Pancreas (tissue), 10 donors: ENCODE results near the gene RBM3. TPM values are rescaled to one million over a fixed set of nuclear protein-coding genes. Genes with fewer than 3 reads are reported as not detected.

Experiments used
- ATAC-seq, 4 donors: fragments of 200-7000 bp; cut with Tn5 transposase; one replicate each; pipeline versions ENCODE4 v1.8.0 to v1.9.1; 2020; ENCODE audit warnings: mild to moderate bottlenecking in 4 of 4, moderate library complexity in 4 of 4
- DNase-seq, 6 donors: peaks; one replicate each; pipeline ENCODE4 v3.0.0-alpha.2; 2020
- FAIRE-seq: peaks from 2 replicates; lab custom pipeline; 2012; peaks lifted over from hg19 to GRCh38; lab: Jason Lieb, UNC
- H3K27ac ChIP-seq, 4 donors: fragments of 200-600 bp; sonication (generic); 1 replicate in 3 of 4; 2 replicates in 1 of 4; pipeline versions ENCODE4 v1.5.0 to v1.8.0; 2020
- H3K27me3 ChIP-seq, 4 donors: fragments of 200-600 bp; one replicate each; pipeline ENCODE4 v1.8.0; 2021
- H3K36me3 ChIP-seq, 3 donors: fragments of 200-600 bp; sonication (generic) in 1 of 3; one replicate each; pipeline versions ENCODE4 v1.5.0 to v1.8.0; 2020 to 2021
- H3K4me1 ChIP-seq, 3 donors: fragments of 200-600 bp; one replicate each; pipeline ENCODE4 v1.8.0; 2021
- H3K4me3 ChIP-seq, 4 donors: fragments of 200-600 bp; sonication (generic) in 2 of 4; one replicate each; pipeline versions ENCODE4 v1.5.0 to v1.8.0; 2020 to 2021
- H3K9me3 ChIP-seq, 4 donors: fragments of 200-600 bp; one replicate each; pipeline ENCODE4 v1.8.0; 2021
- WGBS, 2 donors: extraction: QIAGEN DNeasy Blood & Tissue Kit; methylation state at CpG; one replicate each; pipeline ENCODE4 v1.1.7; 2013; 5-methylcytosine and 5-hydroxymethylcytosine counted together
- intact Hi-C, 3 donors: fragments of 100-400 bp; cut with DNase I; formaldehyde crosslinking; loops; one replicate each; pipeline versions ENCODE4 v1.11.1 to v1.14.2; 2022
- polyA plus RNA-seq, 2 donors: library from polyadenylated mRNA; stranded (reverse); fragments of 200-250 nt; gene quantifications; one replicate each; pipeline ENCODE4 v1.2.3, GENCODE V29; 2013
- total RNA-seq, 6 donors: library from RNA; stranded (reverse); fragmentation: NEBNext Ultra II Directional in 4 of 6; extraction: Animal tissue kit (Norgen Biotek cat#: 25700) in 4 of 6; gene quantifications; one replicate each; pipeline versions ENCODE4 v1.2.1 to v1.2.4, GENCODE V29; 2021 to 2023
- TF ChIP-seq, protein P1 (sequence below), 4 donors: fragments of 200-600 bp; sonication (generic) in 3 of 4; IDR thresholded peaks; one replicate each; pipeline versions ENCODE4 v1.5.0 to v1.8.0; 2021; ENCODE audit warnings: antibody characterized with exemption in 4 of 4
- donor health status: healthy with polysubstance abuse.
- donor health status: DM: no; HTN: no; CAD: no; lungs with moderate emphysema.
- donor health status: DM: no; HTN: no; CAD: no.
- donor health status: control.
- donor health status: control.
- donor health status: Bipolar disorder and iron deficiency.
- donor health status: DM: yes; HTN: yes; CAD: no.
- donor health status: DM: no; HTN: no; CAD: no.
- donor health status: DM: no; HTN: no; CAD: no.
- donor health status: DM: yes; HTN: yes; CAD: no.

Gene RBM3
- total and polyA plus RNA-seq, 8 donors = 42.0 to 314 (median 147) TPM

DNA sequence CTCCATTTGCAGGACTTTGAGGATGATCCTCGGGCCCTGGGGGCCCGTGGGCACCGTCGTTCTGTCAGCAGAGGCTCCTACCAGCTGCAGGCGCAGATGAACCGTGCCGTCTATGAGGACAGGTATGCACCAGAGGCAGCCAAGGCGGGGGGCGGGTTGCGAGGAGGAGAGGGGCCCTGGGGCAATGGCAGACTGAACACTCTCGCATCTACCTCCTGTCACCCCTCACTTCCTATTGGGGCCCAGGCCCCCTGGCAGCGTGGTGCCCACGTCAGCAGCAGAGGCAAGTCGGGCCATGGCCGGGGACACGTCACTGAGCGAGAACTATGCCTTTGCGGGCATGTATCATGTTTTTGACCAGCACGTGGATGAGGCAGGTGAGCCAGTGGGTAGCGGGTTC lies 25.1 kb downstream of the RBM3 start:
- Histone ChIP-seq H3K4me3 (no peak overlapping the region), H3K9me3 (no peaks in the 10 kb centered on the region), H3K27me3 (no peaks in the 10 kb centered on the region), H3K36me3 (peaks cover 0 to 22% (median 0%) of the 10 kb centered on the region in 3 donors), H3K4me1 (no peaks in the 10 kb centered on the region), H3K27ac (no peak overlapping the region)
- FAIRE-seq (no peak), ATAC-seq (no peak), DNase-seq (peak in 2 of 6 donors; percentile 46 to 70)
- TF ChIP-seq, protein P1, sequence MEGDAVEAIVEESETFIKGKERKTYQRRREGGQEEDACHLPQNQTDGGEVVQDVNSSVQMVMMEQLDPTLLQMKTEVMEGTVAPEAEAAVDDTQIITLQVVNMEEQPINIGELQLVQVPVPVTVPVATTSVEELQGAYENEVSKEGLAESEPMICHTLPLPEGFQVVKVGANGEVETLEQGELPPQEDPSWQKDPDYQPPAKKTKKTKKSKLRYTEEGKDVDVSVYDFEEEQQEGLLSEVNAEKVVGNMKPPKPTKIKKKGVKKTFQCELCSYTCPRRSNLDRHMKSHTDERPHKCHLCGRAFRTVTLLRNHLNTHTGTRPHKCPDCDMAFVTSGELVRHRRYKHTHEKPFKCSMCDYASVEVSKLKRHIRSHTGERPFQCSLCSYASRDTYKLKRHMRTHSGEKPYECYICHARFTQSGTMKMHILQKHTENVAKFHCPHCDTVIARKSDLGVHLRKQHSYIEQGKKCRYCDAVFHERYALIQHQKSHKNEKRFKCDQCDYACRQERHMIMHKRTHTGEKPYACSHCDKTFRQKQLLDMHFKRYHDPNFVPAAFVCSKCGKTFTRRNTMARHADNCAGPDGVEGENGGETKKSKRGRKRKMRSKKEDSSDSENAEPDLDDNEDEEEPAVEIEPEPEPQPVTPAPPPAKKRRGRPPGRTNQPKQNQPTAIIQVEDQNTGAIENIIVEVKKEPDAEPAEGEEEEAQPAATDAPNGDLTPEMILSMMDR (IDR thresholded peaks at IDR 0.05) = no peak
- WGBS, 2 donors = 91 to 93% methylated on average over 20 of the region's 20 CpGs
- intact Hi-C loops = no loop called here

GRCh38 chrX:48600226-48600625 lies 25.9 kb downstream of the RBM3 start:
- WGBS, 2 donors = 89 to 91% methylated on average over 19 of the region's 19 CpGs
- intact Hi-C loops = no loop called here

DNA sequence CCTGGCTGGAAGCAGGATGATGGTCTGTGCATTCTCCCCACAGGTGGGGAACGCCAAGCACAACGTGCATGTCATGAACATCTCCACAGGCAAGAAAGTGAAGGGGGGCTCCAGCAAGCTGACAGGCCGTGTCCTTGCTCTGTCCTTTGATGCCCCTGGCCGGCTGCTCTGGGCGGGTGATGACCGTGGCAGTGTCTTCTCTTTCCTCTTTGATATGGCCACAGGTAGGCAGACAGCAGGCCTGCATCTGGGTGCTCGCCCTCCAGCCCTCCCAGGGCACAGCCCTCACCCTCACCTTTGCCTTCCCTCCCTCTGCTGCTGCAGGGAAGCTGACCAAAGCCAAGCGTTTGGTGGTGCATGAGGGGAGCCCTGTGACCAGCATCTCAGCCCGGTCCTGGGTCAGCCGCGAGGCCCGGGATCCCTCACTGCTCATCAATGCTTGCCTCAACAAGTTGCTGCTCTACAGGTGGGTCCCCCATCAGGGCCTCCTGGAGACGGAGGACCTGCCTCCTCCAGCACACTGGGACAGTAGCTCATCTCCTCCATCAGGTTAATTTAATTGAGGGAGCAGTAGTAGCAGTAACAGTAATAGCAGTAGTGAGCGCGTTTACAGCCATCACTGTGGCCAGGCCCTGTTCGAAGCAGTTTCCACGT lies 27.6 kb downstream of the RBM3 start:
- Histone ChIP-seq H3K4me1 (no peaks in the 10 kb centered on the region), H3K36me3 (peaks cover 0 to 29% (median 0%) of the 10 kb centered on the region in 3 donors), H3K27me3 (no peaks in the 10 kb centered on the region), H3K4me3 (no peak overlapping the region), H3K27ac (no peak overlapping the region), H3K9me3 (no peaks in the 10 kb centered on the region)
- TF ChIP-seq, protein P1 (IDR thresholded peaks at IDR 0.05) = no peak
- WGBS, 2 donors = 78 to 81% methylated on average over 17 of the region's 17 CpGs
- no peak for ATAC-seq
- intact Hi-C loops = no loop called here
- DNase-seq = no peak
- no peak for FAIRE-seq

More at GRCh38 chrX:48600226-48600625, 25.9 kb downstream of the RBM3 start:
- Histone ChIP-seq H3K4me1 (no peaks in the 10 kb centered on the region), H3K9me3 (no peaks in the 10 kb centered on the region), H3K4me3 (no peak overlapping the region), H3K36me3 (peaks cover 0 to 29% (median 0%) of the 10 kb centered on the region in 3 donors), H3K27me3 (no peaks in the 10 kb centered on the region), H3K27ac (no peak overlapping the region)
- ATAC-seq (no peak), FAIRE-seq (no peak), DNase-seq (peak in 1 of 6 donors; percentile 62)
- TF ChIP-seq, protein P1 (IDR thresholded peaks at IDR 0.05) = no peak

DNA sequence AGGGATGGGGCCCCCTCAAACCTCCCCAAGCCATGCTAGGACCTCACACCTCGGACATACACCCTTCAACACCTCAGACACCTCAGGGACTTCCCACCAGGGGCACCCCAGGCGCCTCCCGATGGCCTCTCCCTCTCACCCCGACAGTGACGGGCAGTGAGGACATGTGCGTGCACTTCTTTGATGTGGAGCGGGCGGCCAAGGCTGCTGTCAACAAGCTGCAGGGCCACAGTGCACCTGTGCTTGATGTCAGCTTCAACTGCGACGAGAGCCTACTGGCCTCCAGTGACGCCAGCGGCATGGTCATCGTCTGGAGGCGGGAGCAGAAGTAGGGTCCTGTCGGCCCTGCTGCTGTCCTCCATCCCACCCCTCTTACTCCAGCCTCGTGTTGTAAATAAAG lies 30.4 kb downstream of the RBM3 start:
- DNase-seq (peak in 1 of 6 donors; percentile 60), FAIRE-seq (no peak), ATAC-seq (no peak)
- H3K27me3 ChIP-seq = no peaks in the 10 kb centered on the region
- intact Hi-C loops = no loop called here
- peaks cover 0 to 26% (median 0%) of the 10 kb centered on the region in 3 donors for H3K36me3 ChIP-seq
- H3K9me3 ChIP-seq = no peaks in the 10 kb centered on the region
- H3K4me3 ChIP-seq = no peak overlapping the region
- no peaks in the 10 kb centered on the region for H3K4me1 ChIP-seq
- no peak overlapping the region for H3K27ac ChIP-seq
- 84 to 95% methylated on average over 16 of the region's 16 CpGs for WGBS, 2 donors
- TF ChIP-seq, protein P1 (IDR thresholded peaks at IDR 0.05) = no peak

DNA sequence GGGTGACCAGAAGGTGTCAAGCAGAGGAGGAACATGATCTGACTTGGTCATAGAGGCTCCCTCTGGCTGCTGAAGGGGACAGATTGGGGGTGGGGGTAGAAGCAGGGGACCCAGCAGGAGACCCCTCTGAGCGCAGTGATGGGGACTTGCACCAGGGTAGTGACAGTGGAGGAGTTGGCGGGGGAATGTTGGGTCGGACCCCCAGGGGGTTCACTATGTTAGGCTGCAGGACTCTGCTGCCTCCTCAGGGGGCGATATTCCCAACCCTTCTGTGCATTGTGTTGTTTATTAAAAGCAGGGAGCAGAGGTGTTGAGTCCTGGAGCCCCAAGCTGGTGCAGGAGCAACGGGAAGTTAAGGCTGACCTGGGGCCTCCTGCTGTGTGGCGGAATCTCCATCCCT lies 31.8 kb downstream of the RBM3 start:
- peaks cover 0 to 17% (median 0%) of the 10 kb centered on the region in 3 donors for H3K36me3 ChIP-seq
- ATAC-seq (peak in 1 of 4 donors; percentile 4), FAIRE-seq (no peak), DNase-seq (no peak)
- TF ChIP-seq, protein P1 (IDR thresholded peaks at IDR 0.05) = no peak
- intact Hi-C loops = no loop called here
- 67 to 80% methylated on average over 6 of the region's 6 CpGs for WGBS, 2 donors
- no peaks in the 10 kb centered on the region for H3K4me1 ChIP-seq
- H3K27ac ChIP-seq = no peak overlapping the region
- H3K4me3 ChIP-seq = no peak overlapping the region
- H3K27me3 ChIP-seq = no peaks in the 10 kb centered on the region
- no peaks in the 10 kb centered on the region for H3K9me3 ChIP-seq
